Choroid plexus epithelial cell (primary cell): ENCODE data around the gene PHF14.

Experiments used
- DNase-seq: peaks from one replicate; pipeline ENCODE4 v3.0.0-alpha.2; 2010; ENCODE audit warnings: low read depth
- H3K4me3 ChIP-seq: 2 replicates; pipeline ENCODE4 v1.5.1; 2011; ENCODE audit warnings: low read depth, mild to moderate bottlenecking, control low read depth, low read length, moderate library complexity
- CTCF ChIP-seq: conservative IDR thresholded peaks from 2 replicates; pipeline ENCODE4 v1.5.1; 2011; ENCODE audit warnings: low read depth, mild to moderate bottlenecking, control low read depth, inconsistent platforms, low read length, moderate library complexity

PHF14 gene

GRCh38 chr7:11217848-11218565, 244.3 kb downstream of the PHF14 start:
- H3K4me3 ChIP-seq = no peak overlapping the region
- DNase-seq = no peak
- TF ChIP-seq CTCF = no peak
